Keratinocyte (primary cell): ENCODE results near the gene STEAP1. TPM values are rescaled to one million over a fixed set of nuclear protein-coding genes. Genes with fewer than 3 reads are reported as not detected.

Source experiments
- DNase-seq: peaks from one replicate; pipeline ENCODE4 v3.0.0-alpha.2; 2011; ENCODE audit warnings: low read depth, missing footprints, low spot score
- FAIRE-seq: peaks from 2 replicates; lab custom pipeline; 2011; peaks lifted over from hg19 to GRCh38; lab: Jason Lieb, UNC
- H2AFZ ChIP-seq: 2 replicates; pipeline ENCODE4 v1.6.0; 2012; ENCODE audit warnings: low read length, control low read depth, inconsistent platforms; ENCODE audit not compliant: control insufficient read depth
- H3K27ac ChIP-seq: 2 replicates; pipeline ENCODE4 v1.5.1; 2011; ENCODE audit warnings: low read length; ENCODE audit not compliant: control insufficient read depth, insufficient read depth
- H3K27me3 ChIP-seq: 3 replicates; pipeline ENCODE4 v1.6.0; 2011; ENCODE audit warnings: low read length; ENCODE audit not compliant: control insufficient read depth, insufficient read depth; ENCODE audit errors: extremely low read depth
- H3K36me3 ChIP-seq, 2 experiments: 2 replicates in 1 of 2; 3 replicates in 1 of 2; pipeline ENCODE4 v1.5.1; 2011; ENCODE audit warnings: low read length in 2 of 2, mild to moderate bottlenecking in 1 of 2; ENCODE audit not compliant: control insufficient read depth in 2 of 2, insufficient read depth in 2 of 2; ENCODE audit errors: extremely low read depth in 1 of 2
- H3K4me1 ChIP-seq: 3 replicates; pipeline ENCODE4 v1.5.1; 2011; ENCODE audit warnings: low read length; ENCODE audit not compliant: control insufficient read depth, insufficient read depth; ENCODE audit errors: extremely low read depth
- H3K4me2 ChIP-seq: 3 replicates; pipeline ENCODE4 v1.6.0; 2011; ENCODE audit warnings: low read depth, low read length; ENCODE audit not compliant: control insufficient read depth, insufficient read depth; ENCODE audit errors: extremely low read depth
- H3K4me3 ChIP-seq, 3 experiments: fragments of 200-600 bp in 1 of 3; sonication (generic) in 1 of 3; 2 replicates in 2 of 3; 3 replicates in 1 of 3; pipeline ENCODE4 v1.5.1; 2011 to 2016; ENCODE audit warnings: low read length in 3 of 3, mild to moderate bottlenecking in 3 of 3, control low read depth in 2 of 3, inconsistent platforms in 1 of 3, low read depth in 1 of 3, mixed read lengths in 1 of 3, mixed run types in 1 of 3, moderate library complexity in 1 of 3; ENCODE audit not compliant: control insufficient read depth in 2 of 3, insufficient read depth in 2 of 3; ENCODE audit errors: extremely low read depth in 1 of 3
- H3K79me2 ChIP-seq: 2 replicates; pipeline ENCODE4 v1.6.0; 2012; ENCODE audit warnings: low read length; ENCODE audit not compliant: control insufficient read depth, insufficient read depth
- H3K9ac ChIP-seq: 3 replicates; pipeline ENCODE4 v1.6.0; 2011; ENCODE audit warnings: low read length; ENCODE audit not compliant: control insufficient read depth, insufficient read depth; ENCODE audit errors: extremely low read depth
- H3K9me1 ChIP-seq: 3 replicates; pipeline ENCODE4 v1.6.0; 2011; ENCODE audit warnings: low read length; ENCODE audit not compliant: control insufficient read depth, insufficient read depth; ENCODE audit errors: extremely low read depth
- H3K9me3 ChIP-seq: 2 replicates; pipeline ENCODE4 v1.5.1; 2012; ENCODE audit warnings: low read depth, low read length; ENCODE audit not compliant: control insufficient read depth
- H4K20me1 ChIP-seq: 3 replicates; pipeline ENCODE4 v1.6.0; 2011; ENCODE audit warnings: low read length; ENCODE audit not compliant: control insufficient read depth, insufficient read depth; ENCODE audit errors: extremely low read depth
- EZH2 ChIP-seq: IDR thresholded peaks from one replicate; pipeline ENCODE4 v1.6.1; 2012; ENCODE audit warnings: inconsistent platforms, mild to moderate bottlenecking, low read length, moderate library complexity
- dilution Hi-C: fragments of 300-500 bp; cut with MboI; formaldehyde crosslinking; loops from one replicate; pipeline ENCODE4 v1.7.0; 2020; ENCODE audit warnings: low sequenced_read_pairs; ENCODE audit not compliant: extremely low pct_ligation_motif_present
- polyA plus RNA-seq, 5 experiments: library from polyadenylated mRNA; depleted of rRNA in 3 of 5; stranded (reverse) in 3 of 5; stranded (forward) in 1 of 5; unstranded in 1 of 5; fragments of >200 nt; gene quantifications; 1 replicate in 1 of 5; 2 replicates in 3 of 5; 3 replicates in 1 of 5; pipeline versions ENCODE4 v1.2.1 to v1.2.3, GENCODE V29; 2011 to 2012; ENCODE audit warnings: missing spikeins in 2 of 5, low read depth in 1 of 5, low replicate concordance in 1 of 5
- TF ChIP-seq, protein P1 (sequence below), 3 experiments: IDR thresholded peaks in 1 of 3; conservative IDR thresholded peaks in 1 of 3; optimal IDR thresholded peaks in 1 of 3; 2 replicates in 2 of 3; 3 replicates in 1 of 3; pipeline versions ENCODE3 to v1.5.1; 2011; ENCODE audit warnings: low read length in 3 of 3, mild to moderate bottlenecking in 3 of 3, moderate library complexity in 2 of 3, control low read depth in 1 of 3, inconsistent platforms in 1 of 3; ENCODE audit not compliant: insufficient read depth in 2 of 3; ENCODE audit errors: extremely low read depth in 1 of 3

STEAP1 gene
- polyA plus RNA-seq, 1 donor (not counting 4 experiments of a cell fraction or from before 2014, with no cell fraction given) = 19.0 TPM

DNA sequence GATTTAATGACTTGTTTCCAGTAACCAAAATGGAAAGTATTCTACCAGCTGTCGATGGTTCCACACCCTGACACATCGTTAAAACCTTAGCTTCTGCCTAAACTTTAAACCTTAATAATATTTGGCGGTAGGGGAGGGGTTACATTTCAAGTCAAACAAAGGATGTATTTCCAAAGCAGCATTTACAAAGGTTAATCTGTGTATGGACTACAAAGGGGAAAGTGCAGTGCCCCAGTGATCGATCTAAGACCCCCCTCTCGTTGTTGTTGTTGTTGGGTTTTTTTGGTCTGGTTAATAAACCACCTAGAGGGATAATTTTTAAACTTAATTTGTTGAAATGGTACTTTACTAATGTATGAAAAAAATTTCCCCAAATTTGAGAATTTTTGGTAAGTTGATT is 56.2 kb downstream of the STEAP1 start:
- FAIRE-seq = no peak
- H3K4me3 ChIP-seq = no peak overlapping the region
- H3K9ac ChIP-seq = no peak overlapping the region
- H3K79me2 ChIP-seq = no peaks in the 10 kb centered on the region
- no peaks in the 10 kb centered on the region for H3K9me3 ChIP-seq
- H3K4me2 ChIP-seq = no peak overlapping the region
- TF ChIP-seq, protein P1, sequence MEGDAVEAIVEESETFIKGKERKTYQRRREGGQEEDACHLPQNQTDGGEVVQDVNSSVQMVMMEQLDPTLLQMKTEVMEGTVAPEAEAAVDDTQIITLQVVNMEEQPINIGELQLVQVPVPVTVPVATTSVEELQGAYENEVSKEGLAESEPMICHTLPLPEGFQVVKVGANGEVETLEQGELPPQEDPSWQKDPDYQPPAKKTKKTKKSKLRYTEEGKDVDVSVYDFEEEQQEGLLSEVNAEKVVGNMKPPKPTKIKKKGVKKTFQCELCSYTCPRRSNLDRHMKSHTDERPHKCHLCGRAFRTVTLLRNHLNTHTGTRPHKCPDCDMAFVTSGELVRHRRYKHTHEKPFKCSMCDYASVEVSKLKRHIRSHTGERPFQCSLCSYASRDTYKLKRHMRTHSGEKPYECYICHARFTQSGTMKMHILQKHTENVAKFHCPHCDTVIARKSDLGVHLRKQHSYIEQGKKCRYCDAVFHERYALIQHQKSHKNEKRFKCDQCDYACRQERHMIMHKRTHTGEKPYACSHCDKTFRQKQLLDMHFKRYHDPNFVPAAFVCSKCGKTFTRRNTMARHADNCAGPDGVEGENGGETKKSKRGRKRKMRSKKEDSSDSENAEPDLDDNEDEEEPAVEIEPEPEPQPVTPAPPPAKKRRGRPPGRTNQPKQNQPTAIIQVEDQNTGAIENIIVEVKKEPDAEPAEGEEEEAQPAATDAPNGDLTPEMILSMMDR (optimal IDR thresholded peaks at IDR 0.05 in 1 of 3, IDR thresholded peaks at IDR 0.05 in 1 of 3, conservative IDR thresholded peaks at IDR 0.05 in 1 of 3; ENCODE audit: extremely low read depth in 1 of 3, insufficient read depth in 2 of 3, low read length in 3 of 3) = no peak
- H2AFZ ChIP-seq = no peak overlapping the region
- H3K27me3 ChIP-seq = no peaks in the 10 kb centered on the region
- peaks cover 11% of the 10 kb centered on the region for H3K4me1 ChIP-seq
- no peaks in the 10 kb centered on the region for H3K36me3 ChIP-seq
- dilution Hi-C loops = no loop called here
- H4K20me1 ChIP-seq = no peaks in the 10 kb centered on the region
- DNase-seq = no peak
- H3K27ac ChIP-seq = no peak overlapping the region
- H3K9me1 ChIP-seq = no peaks in the 10 kb centered on the region

DNA sequence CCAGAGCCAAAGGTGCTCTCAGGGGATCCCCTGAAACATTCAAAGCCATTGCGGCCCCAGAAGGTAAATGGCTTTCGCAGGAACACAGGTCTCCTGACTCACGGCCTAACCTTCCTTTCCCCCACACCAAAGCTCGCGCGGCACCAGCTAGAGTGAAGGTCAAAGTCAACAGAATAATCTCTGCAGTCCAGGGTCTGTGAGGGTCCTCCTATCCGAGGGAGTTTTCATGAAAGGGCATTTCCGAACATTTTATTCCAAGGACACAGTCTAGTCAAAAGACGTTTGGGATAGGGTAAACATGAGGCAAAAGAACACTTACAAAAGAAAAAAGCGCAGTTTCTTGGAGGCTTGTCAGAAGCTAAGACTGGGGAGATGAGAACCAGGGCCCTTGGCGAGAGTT is 56.7 kb downstream of the STEAP1 start:
- FAIRE-seq (no peak), DNase-seq (no peak)
- Histone ChIP-seq H3K79me2 (no peaks in the 10 kb centered on the region), H3K4me2 (peak overlapping the region; percentile 84), H3K4me3 (peak overlapping the region; percentile 65 to 67 (median 66)), H3K9me1 (no peaks in the 10 kb centered on the region), H3K27me3 (no peaks in the 10 kb centered on the region), H3K27ac (peak overlapping the region; percentile 44), H4K20me1 (no peaks in the 10 kb centered on the region), H3K9me3 (no peaks in the 10 kb centered on the region), H2AFZ (peak overlapping the region; percentile 84), H3K4me1 (peaks cover 11% of the 10 kb centered on the region), H3K36me3 (no peaks in the 10 kb centered on the region), H3K9ac (peak overlapping the region; percentile 71)
- dilution Hi-C loops = no loop called here
- no peak for TF ChIP-seq EZH2
- TF ChIP-seq, protein P1 (optimal IDR thresholded peaks at IDR 0.05 in 1 of 3, IDR thresholded peaks at IDR 0.05 in 1 of 3, conservative IDR thresholded peaks at IDR 0.05 in 1 of 3; ENCODE audit: extremely low read depth in 1 of 3, insufficient read depth in 2 of 3, low read length in 3 of 3) = no peak
